ENCODE results near the gene HPS4. TPM values are rescaled to one million over a fixed set of nuclear protein-coding genes. Genes with fewer than 3 reads are reported as not detected.

The HPS4 gene
- total RNA-seq, 1 donor from 2014 or later = 18.0 TPM

- no peak for DNase-seq (ENCODE audit: low read depth, low spot score)
Measured at GRCh38 chr22:26466196-26466595, 17.4 kb downstream of the HPS4 start.

DNA sequence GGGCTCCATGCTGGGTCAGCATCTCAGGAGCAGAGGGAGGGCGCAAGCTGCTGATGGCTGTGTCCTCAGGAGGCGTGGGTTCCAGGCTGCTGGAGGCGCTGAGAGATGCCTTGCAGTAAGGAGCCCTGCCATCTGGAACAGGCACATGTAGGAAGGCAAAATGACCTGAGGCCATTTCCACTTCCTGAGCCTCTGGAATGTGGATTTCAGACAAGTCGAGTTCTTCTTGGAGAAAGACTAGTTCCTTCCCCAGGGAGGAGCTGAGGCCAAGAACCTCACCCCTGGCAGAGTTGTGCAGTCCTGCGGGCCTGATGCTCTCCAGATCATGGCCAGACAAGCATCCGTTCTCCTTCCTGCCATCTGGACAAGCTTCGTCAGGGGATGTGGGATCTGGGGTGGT, 19.3 kb downstream of the HPS4 start:
- peak; percentile 58 for DNase-seq (ENCODE audit: low read depth, low spot score)

- DNase-seq (ENCODE audit: low read depth, low spot score) = no peak
Measured at GRCh38 chr22:26463688-26464087, 19.9 kb downstream of the HPS4 start.

DNA sequence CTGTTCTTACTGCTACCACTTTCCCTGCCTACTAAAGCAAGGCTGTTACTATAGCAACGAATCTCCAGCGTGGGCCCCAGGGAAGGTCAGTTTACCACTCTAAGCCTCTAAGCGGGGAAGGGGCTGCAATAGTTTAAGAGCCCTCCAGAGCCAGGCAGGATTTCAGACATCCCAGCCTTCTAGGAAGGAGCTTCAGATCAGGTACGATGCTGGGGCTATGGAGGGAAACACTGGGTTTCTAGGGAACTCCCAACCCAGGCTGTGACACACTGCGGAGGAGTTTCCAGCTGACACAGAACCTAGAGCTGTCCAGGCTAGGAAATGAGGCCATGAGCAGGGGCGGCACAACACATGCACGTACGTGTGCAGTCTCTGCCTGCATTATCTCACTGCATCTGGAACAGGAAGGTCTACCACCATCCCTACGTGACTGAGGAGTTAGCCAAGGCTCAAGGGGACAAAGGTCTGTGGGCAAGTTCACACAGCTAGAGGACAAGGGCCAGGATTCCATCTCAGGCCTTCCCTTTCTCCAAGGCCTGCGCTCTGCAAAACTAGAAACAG, 20.4 kb downstream of the HPS4 start:
- DNase-seq (ENCODE audit: low read depth, low spot score) = no peak

DNA sequence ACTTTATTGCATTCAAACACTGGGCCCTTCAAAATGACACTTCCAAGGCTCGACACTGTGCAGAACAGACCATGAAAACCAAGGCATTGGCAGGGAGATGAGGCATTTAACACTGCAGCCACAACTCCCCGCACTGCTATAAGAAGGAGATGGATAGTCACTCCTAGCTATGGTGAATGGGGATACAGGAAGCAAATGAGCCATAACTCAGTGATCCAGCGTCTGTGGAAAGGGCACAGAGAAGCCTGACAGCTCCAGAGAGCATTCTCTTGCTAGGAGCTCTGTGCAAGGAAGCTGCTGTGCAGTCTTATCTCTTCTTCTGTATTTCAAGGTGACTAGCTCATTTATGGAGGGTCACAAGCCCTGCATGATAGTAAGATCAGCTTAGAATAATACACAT, 20.9 kb downstream of the HPS4 start:
- no peak for DNase-seq (ENCODE audit: low read depth, low spot score)

DNA sequence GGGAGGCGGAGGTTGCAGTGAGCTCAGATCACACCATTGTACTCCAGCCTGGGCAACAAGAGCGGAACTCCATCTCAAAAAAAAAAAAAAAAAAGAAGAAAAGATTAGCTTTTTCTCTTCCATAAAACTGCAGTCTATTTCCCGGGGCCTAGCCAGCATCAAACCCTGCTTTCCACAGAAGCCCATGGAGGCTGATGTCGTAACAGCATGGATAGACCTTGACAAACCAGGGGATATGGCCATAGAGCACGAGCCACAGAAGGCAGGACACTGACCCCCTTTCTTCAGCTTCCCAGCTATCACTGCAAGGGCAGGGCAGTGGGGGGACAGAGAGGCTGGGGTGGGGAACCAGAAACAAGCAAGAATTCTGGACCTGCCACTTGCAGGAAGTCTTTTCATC, 21.5 kb downstream of the HPS4 start:
- no peak for DNase-seq (ENCODE audit: low read depth, low spot score)

DNA sequence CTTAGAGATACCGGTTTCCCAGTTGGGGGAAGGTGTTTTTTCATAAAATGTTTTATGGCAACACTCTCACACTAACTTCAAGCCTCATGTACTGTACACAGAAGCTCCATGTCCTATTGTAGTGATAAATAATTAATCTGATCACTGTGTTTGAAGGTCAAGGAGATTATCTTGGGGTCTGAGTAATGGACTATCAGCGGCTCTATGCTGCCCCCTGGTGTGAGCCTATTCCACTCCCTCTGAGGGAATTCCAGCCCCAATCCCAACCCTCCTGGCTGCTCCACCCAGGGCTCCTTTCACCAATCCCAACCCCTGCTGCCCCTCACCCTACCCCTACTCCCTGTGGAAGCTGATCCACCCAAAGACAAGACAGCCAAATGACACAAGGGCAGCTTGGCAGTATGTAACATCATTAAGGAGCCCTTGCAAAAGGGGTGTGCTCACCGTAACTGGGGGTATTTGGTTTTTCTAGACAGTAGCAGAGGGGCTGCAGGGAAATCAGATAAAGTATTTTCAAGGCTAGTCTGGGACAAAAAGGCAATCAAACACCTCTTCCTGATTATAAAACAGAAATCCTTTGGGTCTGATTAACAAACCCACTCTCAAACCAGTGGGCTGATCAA, 22.3 kb downstream of the HPS4 start:
- no peak for DNase-seq (ENCODE audit: low read depth, low spot score)

- DNase-seq (ENCODE audit: low read depth, low spot score) = no peak
Measured at GRCh38 chr22:26460202-26460601, 23.4 kb downstream of the HPS4 start.

GRCh38 chr22:26457661-26458272, 25.8 kb downstream of the HPS4 start:
- DNase-seq (ENCODE audit: low read depth, low spot score) = no peak

- no peak for DNase-seq (ENCODE audit: low read depth, low spot score)
Measured at GRCh38 chr22:26453812-26454500, 29.6 kb downstream of the HPS4 start.

- DNase-seq (ENCODE audit: low read depth, low spot score) = no peak
Measured at GRCh38 chr22:26453216-26453615, 30.4 kb downstream of the HPS4 start.

DNA sequence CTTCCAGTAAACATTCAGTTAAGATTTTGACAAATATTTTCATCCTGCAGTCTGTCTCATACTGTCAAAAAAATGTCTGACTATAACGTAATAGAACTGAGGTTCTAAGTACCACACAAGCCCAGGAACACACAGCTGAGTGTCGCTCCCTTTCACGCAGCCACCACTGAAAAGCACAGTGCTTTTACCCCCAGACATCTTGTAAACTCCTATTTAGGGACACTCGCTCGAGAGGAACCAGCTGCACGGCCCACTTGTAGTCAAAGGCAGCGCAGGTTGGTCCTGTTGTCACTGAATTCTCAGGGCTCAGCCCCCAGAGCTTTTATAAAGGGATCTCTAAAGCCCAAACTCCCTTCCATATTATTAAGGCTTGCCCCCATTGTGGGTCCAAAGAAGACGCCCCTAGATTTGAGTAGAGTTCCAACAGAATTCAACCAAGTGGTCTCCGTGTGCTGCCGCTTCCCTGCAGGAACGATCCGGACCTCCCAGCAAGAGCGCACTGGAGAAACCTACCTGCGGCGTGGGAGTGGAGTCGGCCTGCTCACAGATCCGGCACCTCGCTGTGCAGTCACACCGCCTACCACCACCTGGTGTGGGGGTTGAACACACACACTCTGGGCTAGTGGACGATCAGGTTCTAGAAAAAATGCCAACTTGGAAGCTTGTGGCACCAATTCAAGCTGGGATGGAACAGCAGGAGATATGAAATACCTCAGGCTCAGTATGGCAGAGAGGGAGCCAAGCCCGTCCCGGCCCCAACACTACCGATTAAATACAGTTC, 31.2 kb downstream of the HPS4 start:
- DNase-seq (ENCODE audit: low read depth, low spot score) = no peak

DNA sequence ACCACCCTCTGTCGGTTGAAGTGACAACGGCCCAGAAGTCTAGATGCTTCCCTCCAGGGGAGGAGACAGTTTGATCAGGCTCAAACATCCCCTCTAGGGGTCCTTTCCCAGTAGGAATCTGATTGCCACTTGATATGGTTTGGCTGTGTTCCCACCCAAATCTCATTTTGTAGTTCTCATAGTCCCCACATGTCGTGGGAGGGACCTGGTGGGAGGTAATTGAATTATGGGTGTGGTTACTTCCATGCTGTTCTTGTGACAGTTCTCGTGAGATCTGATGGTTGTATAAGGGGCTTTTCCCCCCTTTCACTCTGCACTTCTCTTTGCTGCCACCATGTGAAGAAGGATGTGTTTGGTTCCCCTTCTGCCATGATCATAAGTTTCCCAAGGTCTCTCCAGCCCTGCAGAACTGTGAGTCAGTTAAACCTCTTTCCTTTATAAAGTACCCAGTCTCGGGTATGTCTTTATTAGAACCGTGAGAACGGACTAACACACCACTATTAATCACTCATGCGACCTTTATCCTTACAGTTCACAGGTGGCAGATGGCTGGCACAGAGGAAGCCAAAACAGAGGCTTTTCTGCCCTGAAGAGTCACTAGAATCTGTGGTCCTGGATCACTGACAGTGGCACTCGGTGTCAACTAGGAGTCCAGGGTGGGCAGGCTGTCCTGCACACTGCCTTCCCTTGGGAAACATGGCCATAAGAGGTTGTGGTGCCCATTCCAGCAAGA, 33.0 kb downstream of the HPS4 start:
- DNase-seq (ENCODE audit: low read depth, low spot score) = no peak

- no peak for DNase-seq (ENCODE audit: low read depth, low spot score)
Measured at GRCh38 chr22:26448941-26449340, 34.6 kb downstream of the HPS4 start.

DNA sequence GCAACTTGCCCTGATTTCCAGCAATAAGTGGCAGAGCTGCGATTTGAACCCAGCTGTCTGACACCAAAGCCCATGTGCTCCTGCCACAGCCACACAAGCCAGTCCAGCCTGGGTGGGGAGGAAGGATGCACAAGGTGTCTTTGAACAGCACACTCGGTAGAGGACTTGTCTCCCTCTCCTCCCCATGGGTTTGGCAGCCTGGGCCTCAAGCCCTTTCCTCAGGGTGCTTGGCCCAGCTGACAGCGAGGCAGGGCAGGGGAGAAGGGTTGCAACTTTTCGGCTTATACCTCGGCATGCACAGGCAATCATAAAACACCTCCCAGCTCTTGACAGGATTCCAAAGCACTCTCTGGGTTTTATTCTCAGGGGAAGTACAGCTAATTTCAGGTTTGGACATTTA, 35.2 kb downstream of the HPS4 start:
- DNase-seq (ENCODE audit: low read depth, low spot score) = no peak

GRCh38 chr22:26447584-26448329, 35.8 kb downstream of the HPS4 start:
- no peak for DNase-seq (ENCODE audit: low read depth, low spot score)

DNA sequence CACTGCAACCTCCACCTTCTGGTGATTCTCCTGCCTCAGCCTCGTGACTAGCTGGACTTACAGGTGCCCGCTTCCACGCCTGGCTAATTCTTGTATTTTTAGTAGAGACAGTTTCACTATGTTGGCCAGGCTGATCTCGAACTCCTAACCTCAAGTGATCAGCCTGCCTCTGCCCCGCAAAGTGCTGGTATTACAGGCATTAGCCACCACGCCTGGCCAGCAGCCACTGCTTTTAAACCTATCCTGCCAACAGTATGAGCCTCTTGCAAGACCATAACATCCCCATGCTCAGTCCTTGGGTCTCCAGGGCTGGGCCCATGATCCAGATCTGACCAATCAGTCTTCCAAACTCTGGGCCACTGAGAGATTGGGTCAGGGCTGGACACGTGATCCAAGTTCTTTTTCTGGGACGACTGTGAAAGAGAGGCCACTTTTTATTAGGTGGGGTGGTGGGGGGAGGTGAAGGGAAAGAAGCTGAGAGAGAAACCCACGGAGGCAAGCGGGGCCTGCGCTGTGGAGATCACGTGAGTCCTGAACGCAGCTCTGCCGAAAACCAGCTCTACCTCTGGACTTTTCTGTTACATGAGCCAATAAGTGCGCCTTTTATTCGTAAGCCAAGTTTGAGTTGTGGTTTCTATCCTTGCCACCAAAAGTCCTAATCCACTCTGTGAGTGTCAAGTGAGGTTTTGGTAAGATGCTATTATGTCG, 36.6 kb downstream of the HPS4 start:
- no peak for DNase-seq (ENCODE audit: low read depth, low spot score)

- DNase-seq (ENCODE audit: low read depth, low spot score) = no peak
Measured at GRCh38 chr22:26445577-26446275, 37.9 kb downstream of the HPS4 start.

DNA sequence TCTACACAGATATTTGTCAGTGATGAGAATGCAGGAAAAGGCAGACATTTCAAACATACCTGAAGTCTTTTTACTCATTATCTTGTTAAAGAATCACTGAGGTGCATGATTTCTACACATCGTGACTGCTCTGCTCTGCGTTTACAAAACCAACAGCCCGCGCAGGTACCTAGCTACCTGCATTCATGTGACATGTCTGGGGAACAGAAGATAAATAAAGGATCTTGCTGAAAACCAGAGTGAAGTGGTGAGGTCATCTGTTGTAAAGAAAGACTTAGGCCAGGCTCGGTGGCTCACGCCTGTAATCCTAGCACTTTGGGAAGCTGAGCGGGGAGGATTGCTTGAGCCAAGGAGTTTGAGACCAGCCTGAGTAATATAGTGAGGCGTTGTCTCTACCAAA, 38.8 kb downstream of the HPS4 start:
- no peak for DNase-seq (ENCODE audit: low read depth, low spot score)

Measured in pulmonary artery endothelial cell (primary cell).